Tibial artery (tissue), 4 donors: ENCODE data around the gene ANKHD1.

ENCODE experiments used
- DNase-seq, 2 donors: peaks; one replicate each; pipeline ENCODE4 v3.0.0-alpha.2; 2019
- H3K27ac ChIP-seq, 2 donors: fragments of 200-600 bp; sonication (generic) in 1 of 2; 1 replicate in 1 of 2; 2 replicates in 1 of 2; pipeline ENCODE4 v1.5.1; 2018 to 2019; ENCODE audit warnings: mild to moderate bottlenecking in 1 of 2
- H3K27me3 ChIP-seq, 2 donors: fragments of 200-600 bp; sonication (generic) in 1 of 2; one replicate each; pipeline versions ENCODE4 v1.5.1 to v1.6.0; 2016 to 2019
- H3K36me3 ChIP-seq, 3 donors: fragments of 200-600 bp; sonication (generic) in 2 of 3; one replicate each; pipeline ENCODE4 v1.5.1; 2016 to 2019; ENCODE audit warnings: mild to moderate bottlenecking in 2 of 3
- H3K4me1 ChIP-seq, 4 donors: fragments of 200-600 bp; sonication (generic) in 2 of 4; 1 replicate in 3 of 4; 2 replicates in 1 of 4; pipeline ENCODE4 v1.5.1; 2016 to 2019
- H3K4me3 ChIP-seq, 2 donors: fragments of 200-600 bp; sonication (generic) in 1 of 2; 1 replicate in 1 of 2; 2 replicates in 1 of 2; pipeline ENCODE4 v1.5.1; 2018 to 2019; ENCODE audit warnings: mild to moderate bottlenecking in 2 of 2
- H3K9me3 ChIP-seq, 3 donors: fragments of 200-600 bp; sonication (generic) in 1 of 3; one replicate each; pipeline ENCODE4 v1.5.1; 2016 to 2019
- CTCF ChIP-seq, 2 experiments: fragments of 200-600 bp in 1 of 2; fragments of 450-650 bp in 1 of 2; IDR thresholded peaks; one replicate each; pipeline ENCODE4 v1.5.1; 2017 to 2019; ENCODE audit warnings: antibody characterized with exemption in 2 of 2, mild to moderate bottlenecking in 1 of 2, moderate library complexity in 1 of 2
- intact Hi-C: fragments of 100-400 bp; cut with DNase I; formaldehyde crosslinking; loops from one replicate; pipeline ENCODE4 v1.15.0; 2023; ENCODE audit warnings: low total_unique reads

ANKHD1 gene

GRCh38 chr5:140556438-140556837, 154.8 kb downstream of the ANKHD1 start:
- Histone ChIP-seq H3K4me3 (peak overlapping the region; percentile 71 to 86), H3K27me3 (no peaks in the 10 kb centered on the region), H3K9me3 (no peaks in the 10 kb centered on the region), H3K27ac (peak overlapping the region; percentile 85 to 91), H3K36me3 (peaks cover 3 to 23% (median 13%) of the 10 kb centered on the region in 3 donors), H3K4me1 (peaks cover 4 to 32% (median 18%) of the 10 kb centered on the region in 4 donors)
- no peak for DNase-seq
- TF ChIP-seq CTCF (IDR thresholded peaks at IDR 0.05), result no peak
- intact Hi-C loops, result no loop called here

- TF ChIP-seq CTCF (IDR thresholded peaks at IDR 0.05), result no peak
- peak within 1 kb of the TSS; percentile 71 to 86 for H3K4me3 ChIP-seq
- H3K4me1 ChIP-seq, result peaks cover 4 to 39% (median 22%) of the 10 kb centered on the region in 4 donors
- peak; percentile 94 for DNase-seq
- H3K36me3 ChIP-seq, result peaks cover 0 to 23% (median 13%) of the 10 kb centered on the region in 3 donors
- H3K27me3 ChIP-seq, result no peaks in the 10 kb centered on the region
- peak within 1 kb of the TSS; percentile 85 to 91 for H3K27ac ChIP-seq
- H3K9me3 ChIP-seq, result no peaks in the 10 kb centered on the region
- intact Hi-C loops, result no loop called here
Observed at GRCh38 chr5:140557136-140557805, 155.6 kb downstream of the ANKHD1 start, which contains the start of gene SRA1. TSS of gene SRA1 (minus strand) at chr5:140557473. CDS start at chr5:140557452, 21 bp downstream.

DNA sequence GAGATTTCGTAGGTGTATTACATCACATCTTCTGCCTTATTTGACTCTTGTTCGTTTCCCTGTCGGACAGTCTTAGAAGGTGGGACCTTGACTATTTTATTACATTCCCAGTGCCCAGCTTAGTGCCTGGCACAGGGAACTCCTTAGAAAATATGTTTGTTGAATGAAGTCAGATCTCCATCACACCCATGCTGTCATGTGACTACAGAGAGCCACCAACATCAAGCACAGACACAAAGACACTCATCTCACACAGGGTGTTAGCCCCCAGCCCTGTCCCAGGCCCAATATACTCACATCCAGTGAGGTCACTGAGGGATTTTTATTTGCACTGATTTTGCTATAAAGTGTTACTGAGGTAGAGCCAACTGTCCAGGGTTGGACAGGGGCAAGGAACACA, 156.3 kb downstream of the ANKHD1 start:
- H3K9me3 ChIP-seq, result no peaks in the 10 kb centered on the region
- no peak for DNase-seq
- H3K4me1 ChIP-seq, result peaks cover 4 to 46% (median 25%) of the 10 kb centered on the region in 4 donors
- intact Hi-C loops, result no loop called here
- no peak for TF ChIP-seq CTCF (IDR thresholded peaks at IDR 0.05)
- H3K27ac ChIP-seq, result peak overlapping the region; percentile 85 to 91
- H3K36me3 ChIP-seq, result peaks cover 0 to 24% (median 13%) of the 10 kb centered on the region in 3 donors
- no peak overlapping the region for H3K4me3 ChIP-seq
- no peaks in the 10 kb centered on the region for H3K27me3 ChIP-seq

DNA sequence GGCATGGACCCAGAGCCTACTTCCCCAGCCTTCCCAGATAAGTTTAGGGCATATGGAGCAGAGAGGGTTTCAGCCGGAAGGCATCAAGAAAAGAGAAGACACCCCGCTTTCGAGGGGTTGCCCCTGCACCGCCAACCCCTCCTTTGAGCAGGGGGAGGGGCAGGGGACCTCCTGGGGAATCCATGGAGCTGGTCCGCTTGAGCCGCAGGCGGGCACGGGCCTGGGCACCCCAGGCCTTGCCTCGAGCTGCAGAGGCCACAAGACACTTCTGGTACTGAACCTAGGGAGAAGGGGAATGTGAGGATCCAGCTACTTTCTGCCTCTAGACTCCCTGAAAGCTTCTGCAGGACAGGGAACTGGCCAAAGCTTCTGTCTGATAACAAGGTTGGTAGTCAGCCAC, 156.9 kb downstream of the ANKHD1 start:
- intact Hi-C loops, result no loop called here
- Histone ChIP-seq H3K36me3 (peaks cover 0 to 24% (median 13%) of the 10 kb centered on the region in 3 donors), H3K27me3 (no peaks in the 10 kb centered on the region), H3K27ac (peak overlapping the region; percentile 85 to 91), H3K4me3 (no peak overlapping the region), H3K9me3 (no peaks in the 10 kb centered on the region), H3K4me1 (peaks cover 4 to 51% (median 30%) of the 10 kb centered on the region in 4 donors)
- no peak for DNase-seq
- no peak for TF ChIP-seq CTCF (IDR thresholded peaks at IDR 0.05)

DNA sequence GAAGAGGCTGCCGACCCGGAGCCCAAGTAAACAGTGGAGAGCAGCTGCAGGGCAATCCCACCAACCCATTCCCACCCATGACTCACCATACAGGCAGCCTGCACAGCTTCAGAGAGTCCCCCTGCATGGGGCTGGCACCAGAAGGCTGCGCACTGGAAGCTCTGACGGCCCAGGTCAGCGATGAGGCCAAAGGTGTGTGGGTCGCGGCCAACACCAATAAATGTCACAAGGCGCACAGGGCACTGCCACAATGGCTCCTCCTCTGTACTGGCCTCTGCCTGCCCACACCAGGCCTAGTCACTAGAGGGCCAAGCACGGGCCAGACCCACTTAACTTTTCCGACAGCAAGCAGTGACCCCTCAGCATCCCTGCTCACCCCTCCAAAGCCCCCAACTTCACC, 158.6 kb downstream of the ANKHD1 start:
- Histone ChIP-seq H3K9me3 (no peaks in the 10 kb centered on the region), H3K36me3 (peaks cover 0 to 24% (median 13%) of the 10 kb centered on the region in 3 donors), H3K4me3 (no peak overlapping the region), H3K27me3 (no peaks in the 10 kb centered on the region), H3K27ac (no peak overlapping the region), H3K4me1 (peaks cover 4 to 48% (median 30%) of the 10 kb centered on the region in 4 donors)
- intact Hi-C loops, result loop anchor here (10.0 kb wide), 2 partner anchors 155 kb away; partner anchors contain the start of gene ANKHD1
- no peak for TF ChIP-seq CTCF (IDR thresholded peaks at IDR 0.05)
- no peak for DNase-seq
